Measurements from ENCODE around the gene DOK4. TPM values are rescaled to one million over a fixed set of nuclear protein-coding genes. Genes with fewer than 3 reads are reported as not detected.

DOK4 gene
- polyA plus RNA-seq, 1 donor, result 113 TPM

DNA sequence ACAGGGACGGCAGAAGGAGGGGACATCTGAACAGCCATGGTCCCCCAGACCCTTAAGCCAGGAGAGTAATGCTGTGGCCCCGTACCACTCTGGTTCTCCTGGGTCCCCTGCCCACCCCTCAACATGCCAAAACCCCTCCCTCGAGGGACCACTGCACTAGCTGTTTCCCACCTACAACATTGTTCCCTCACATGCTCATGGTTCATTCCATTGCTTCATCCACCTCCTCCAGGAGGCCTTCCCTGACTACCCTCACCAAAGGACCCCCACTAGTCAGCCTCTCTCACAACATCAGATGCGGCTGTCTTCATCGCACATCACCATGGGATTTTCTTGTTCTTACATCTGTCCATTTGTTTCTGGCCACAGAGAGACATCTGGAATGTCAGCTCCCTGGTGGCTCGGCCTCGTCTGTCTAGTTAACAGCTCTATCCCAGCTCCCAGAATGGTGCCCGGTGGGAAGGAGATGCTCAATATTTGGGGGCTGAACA is 1.7 kb downstream of the DOK4 start:
- no CpG with 5 or more reads among the region's 8 CpGs for WGBS (ENCODE audit: insufficient coverage, low lambda C conversion rate)
- peak overlapping the region; percentile 96 for H3K4me3 ChIP-seq (ENCODE audit: low read length)
- no peaks in the 10 kb centered on the region for H3K9me3 ChIP-seq (ENCODE audit: control insufficient read depth, low read depth, low read length)
- no peak for DNase-seq
- no peaks in the 10 kb centered on the region for H3K27me3 ChIP-seq (ENCODE audit: control insufficient read depth, insufficient read depth, low read length)
- H3K4me1 ChIP-seq (ENCODE audit: control insufficient read depth, insufficient read depth, low read length), result peaks cover 57% of the 10 kb centered on the region
- H3K36me3 ChIP-seq (ENCODE audit: control insufficient read depth, insufficient read depth, low read length), result peaks cover 2% of the 10 kb centered on the region
- peak overlapping the region; percentile 79 for H3K27ac ChIP-seq (ENCODE audit: low read length)

DNA sequence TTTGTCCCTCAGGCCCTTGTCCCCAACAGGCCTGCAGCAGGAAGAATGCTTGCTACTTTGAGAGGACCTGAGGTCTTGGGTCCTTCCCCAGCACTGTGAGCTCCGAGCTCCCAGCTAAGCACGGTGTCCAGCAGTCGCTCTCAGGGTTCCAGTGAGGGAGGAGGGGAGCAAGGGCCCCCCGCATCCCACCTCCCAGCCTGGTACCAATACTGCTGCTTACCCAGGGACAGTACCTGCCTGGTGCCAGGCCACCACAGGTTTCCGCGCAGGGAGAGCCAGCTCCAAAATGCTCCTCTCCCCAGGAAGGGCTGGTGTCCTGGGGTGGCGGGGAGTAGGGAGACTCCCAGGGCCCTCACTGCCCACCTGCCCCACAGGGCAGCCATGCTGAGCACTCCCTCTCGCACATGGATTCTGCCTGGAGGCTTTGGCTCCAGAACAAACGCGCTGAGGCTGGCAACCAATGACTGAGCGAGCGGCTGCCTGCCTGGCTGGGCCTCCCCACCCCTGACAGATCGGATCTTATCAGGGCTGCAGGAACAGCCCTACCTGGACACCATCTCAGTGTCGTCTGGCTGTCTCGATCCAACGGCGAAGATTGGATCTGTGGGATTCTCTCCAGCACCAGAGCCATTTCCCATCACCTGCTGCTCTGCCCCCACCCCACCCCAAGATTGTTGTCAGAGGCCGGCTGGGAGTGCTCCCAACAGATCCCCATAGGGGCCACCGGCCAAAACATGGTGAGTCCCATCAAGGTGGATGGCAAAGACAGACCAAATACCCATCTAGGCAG is 2.4 kb downstream of the DOK4 start:
- Histone ChIP-seq H3K4me3 (ENCODE audit: low read length) (peak overlapping the region; percentile 96), H3K4me1 (ENCODE audit: control insufficient read depth, insufficient read depth, low read length) (peaks cover 63% of the 10 kb centered on the region), H3K36me3 (ENCODE audit: control insufficient read depth, insufficient read depth, low read length) (peaks cover 2% of the 10 kb centered on the region), H3K27ac (ENCODE audit: low read length) (peak overlapping the region; percentile 79), H3K27me3 (ENCODE audit: control insufficient read depth, insufficient read depth, low read length) (no peaks in the 10 kb centered on the region), H3K9me3 (ENCODE audit: control insufficient read depth, low read depth, low read length) (no peaks in the 10 kb centered on the region)
- peak in 1 of 2 donors; percentile 50 for DNase-seq
- WGBS (ENCODE audit: insufficient coverage, low lambda C conversion rate), result no CpG with 5 or more reads among the region's 19 CpGs

DNA sequence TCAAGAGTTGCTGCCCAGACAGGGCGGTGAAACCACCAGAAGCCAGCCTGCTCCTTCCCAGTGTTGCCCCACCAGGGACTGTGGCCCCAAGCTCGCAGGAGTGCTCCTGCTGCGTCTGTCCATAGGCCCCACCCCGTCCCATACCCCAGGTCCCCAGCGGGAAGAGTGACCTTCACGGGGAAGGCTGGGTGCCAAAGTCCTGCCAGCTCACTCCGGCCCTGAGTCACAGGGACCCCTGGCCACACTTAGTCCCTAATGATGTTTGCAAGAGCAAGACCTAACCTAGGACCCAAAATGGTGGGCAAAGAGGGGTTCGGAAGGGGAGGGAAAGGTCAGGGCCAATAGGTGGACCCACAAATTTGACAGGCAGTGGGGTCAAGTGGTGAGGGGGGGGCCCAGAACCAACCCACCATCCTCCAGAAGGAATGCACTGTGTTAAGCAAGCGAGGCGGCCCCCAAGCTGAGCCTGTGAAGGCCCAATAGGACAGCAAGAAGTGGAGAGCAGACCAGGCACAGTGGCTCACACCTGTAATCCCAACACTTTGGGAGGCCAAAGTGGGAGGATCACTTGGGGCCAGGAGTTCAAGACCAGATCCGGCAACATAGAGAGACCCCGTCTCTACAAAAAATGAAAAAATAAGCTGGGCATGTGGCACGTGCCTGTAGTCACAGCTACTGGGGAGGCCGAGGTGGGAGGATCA is 3.3 kb downstream of the DOK4 start:
- Histone ChIP-seq H3K4me3 (ENCODE audit: low read length) (no peak overlapping the region), H3K9me3 (ENCODE audit: control insufficient read depth, low read depth, low read length) (no peaks in the 10 kb centered on the region), H3K27ac (ENCODE audit: low read length) (peak overlapping the region; percentile 79), H3K27me3 (ENCODE audit: control insufficient read depth, insufficient read depth, low read length) (no peaks in the 10 kb centered on the region), H3K36me3 (ENCODE audit: control insufficient read depth, insufficient read depth, low read length) (peaks cover 9% of the 10 kb centered on the region), H3K4me1 (ENCODE audit: control insufficient read depth, insufficient read depth, low read length) (peaks cover 72% of the 10 kb centered on the region)
- peak; percentile 79 to 85 for DNase-seq
- WGBS (ENCODE audit: insufficient coverage, low lambda C conversion rate), result no CpG with 5 or more reads among the region's 14 CpGs

DNA sequence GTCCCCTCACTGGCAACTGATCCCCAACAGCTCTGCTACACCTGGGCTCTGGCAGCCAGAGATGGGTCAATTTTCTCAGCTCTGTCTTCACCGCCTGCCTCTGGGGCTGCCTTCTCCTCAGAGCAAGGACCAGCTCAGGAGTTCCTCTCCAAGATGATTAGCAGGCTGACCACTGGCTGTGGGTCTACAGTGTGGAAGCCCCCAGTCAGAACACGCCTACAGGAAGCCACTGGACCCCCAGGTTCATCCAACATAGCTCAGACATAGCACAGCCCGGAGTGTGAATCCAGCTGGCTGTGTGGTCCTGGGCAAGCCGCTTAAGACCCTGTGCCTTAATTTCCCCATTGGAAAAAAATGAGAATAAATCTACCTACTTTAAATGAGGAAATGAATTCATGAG is 4.9 kb downstream of the DOK4 start:
- H3K36me3 ChIP-seq (ENCODE audit: control insufficient read depth, insufficient read depth, low read length), result peaks cover 22% of the 10 kb centered on the region
- peak overlapping the region; percentile 71 for H3K27ac ChIP-seq (ENCODE audit: low read length)
- no peaks in the 10 kb centered on the region for H3K27me3 ChIP-seq (ENCODE audit: control insufficient read depth, insufficient read depth, low read length)
- WGBS (ENCODE audit: insufficient coverage, low lambda C conversion rate), result 100% methylated on average over 1 of the region's 4 CpGs
- DNase-seq, result no peak
- no peaks in the 10 kb centered on the region for H3K9me3 ChIP-seq (ENCODE audit: control insufficient read depth, low read depth, low read length)
- no peak overlapping the region for H3K4me3 ChIP-seq (ENCODE audit: low read length)
- peaks cover 76% of the 10 kb centered on the region for H3K4me1 ChIP-seq (ENCODE audit: control insufficient read depth, insufficient read depth, low read length)

DNA sequence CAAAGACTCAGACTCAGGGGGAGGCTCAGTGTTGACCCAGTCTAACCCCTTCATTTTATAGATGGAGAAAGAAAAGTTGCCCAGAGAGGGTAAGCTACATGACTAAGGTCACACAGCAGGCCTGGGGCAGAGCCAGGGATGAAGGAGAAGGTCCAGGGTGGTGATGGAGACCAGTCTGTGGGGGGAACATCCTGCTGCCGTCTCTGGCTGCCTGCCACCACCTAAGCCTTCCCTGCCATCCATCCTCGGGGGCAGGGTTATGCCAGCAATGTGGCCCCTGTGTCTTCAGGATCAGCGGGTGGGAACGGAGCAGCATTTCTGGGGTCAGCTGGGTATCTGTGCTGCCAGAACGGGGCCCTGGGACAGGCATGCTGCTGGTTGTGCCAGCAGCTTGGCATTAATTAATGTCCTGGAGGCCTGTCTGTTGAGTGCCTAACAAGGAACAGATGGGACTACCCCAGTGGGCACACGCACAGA is 5.5 kb downstream of the DOK4 start:
- Histone ChIP-seq H3K4me1 (ENCODE audit: control insufficient read depth, insufficient read depth, low read length) (peaks cover 82% of the 10 kb centered on the region), H3K27ac (ENCODE audit: low read length) (peak overlapping the region; percentile 71), H3K9me3 (ENCODE audit: control insufficient read depth, low read depth, low read length) (no peaks in the 10 kb centered on the region), H3K36me3 (ENCODE audit: control insufficient read depth, insufficient read depth, low read length) (peaks cover 24% of the 10 kb centered on the region), H3K27me3 (ENCODE audit: control insufficient read depth, insufficient read depth, low read length) (no peaks in the 10 kb centered on the region), H3K4me3 (ENCODE audit: low read length) (no peak overlapping the region)
- DNase-seq, result no peak
- WGBS (ENCODE audit: insufficient coverage, low lambda C conversion rate), result no CpG with 5 or more reads among the region's 6 CpGs

DNA sequence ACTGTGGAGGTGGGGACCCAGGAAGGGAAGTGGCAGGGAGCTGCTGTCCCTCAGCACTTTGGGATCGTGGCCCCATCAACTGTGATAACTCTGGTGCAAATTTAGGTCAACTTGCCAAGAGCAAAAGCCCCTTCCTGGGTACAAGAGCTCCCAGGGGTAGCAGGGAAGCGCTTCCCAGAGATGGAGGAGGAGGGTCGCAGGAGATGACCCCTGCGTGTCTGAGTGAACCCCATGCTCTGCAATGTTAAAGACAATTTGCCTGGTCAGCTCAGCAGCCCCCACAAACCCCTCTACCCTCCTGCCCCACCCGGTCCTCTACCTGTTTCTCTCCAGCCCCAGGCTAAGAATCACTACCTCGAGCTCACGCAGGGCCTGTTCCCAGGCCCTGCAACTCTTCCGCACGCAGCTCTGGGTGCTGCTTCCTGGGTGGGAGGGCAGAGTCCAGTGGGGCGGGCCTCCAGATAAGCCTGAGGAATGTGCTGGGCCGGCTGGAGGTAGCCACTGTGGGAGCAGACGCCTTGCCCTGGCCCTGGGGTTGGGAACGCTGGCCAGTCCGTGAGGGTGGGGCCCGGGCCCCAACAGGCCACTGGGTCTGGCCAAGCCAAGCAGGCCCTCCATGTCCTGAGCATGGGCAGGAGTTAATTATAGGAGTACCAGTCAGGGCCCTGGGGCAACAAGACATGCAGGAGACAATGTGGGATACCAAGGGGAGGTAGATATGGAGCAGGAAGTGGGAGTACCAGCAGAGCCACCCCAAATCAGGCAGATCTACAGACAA is 6.1 kb downstream of the DOK4 start:
- peaks cover 27% of the 10 kb centered on the region for H3K36me3 ChIP-seq (ENCODE audit: control insufficient read depth, insufficient read depth, low read length)
- peak overlapping the region; percentile 66 for H3K4me3 ChIP-seq (ENCODE audit: low read length)
- WGBS (ENCODE audit: insufficient coverage, low lambda C conversion rate), result no CpG with 5 or more reads among the region's 15 CpGs
- no peaks in the 10 kb centered on the region for H3K27me3 ChIP-seq (ENCODE audit: control insufficient read depth, insufficient read depth, low read length)
- peak; percentile 91 to 96 for DNase-seq
- peaks cover 80% of the 10 kb centered on the region for H3K4me1 ChIP-seq (ENCODE audit: control insufficient read depth, insufficient read depth, low read length)
- H3K9me3 ChIP-seq (ENCODE audit: control insufficient read depth, low read depth, low read length), result no peaks in the 10 kb centered on the region
- peak overlapping the region; percentile 71 for H3K27ac ChIP-seq (ENCODE audit: low read length)

DNA sequence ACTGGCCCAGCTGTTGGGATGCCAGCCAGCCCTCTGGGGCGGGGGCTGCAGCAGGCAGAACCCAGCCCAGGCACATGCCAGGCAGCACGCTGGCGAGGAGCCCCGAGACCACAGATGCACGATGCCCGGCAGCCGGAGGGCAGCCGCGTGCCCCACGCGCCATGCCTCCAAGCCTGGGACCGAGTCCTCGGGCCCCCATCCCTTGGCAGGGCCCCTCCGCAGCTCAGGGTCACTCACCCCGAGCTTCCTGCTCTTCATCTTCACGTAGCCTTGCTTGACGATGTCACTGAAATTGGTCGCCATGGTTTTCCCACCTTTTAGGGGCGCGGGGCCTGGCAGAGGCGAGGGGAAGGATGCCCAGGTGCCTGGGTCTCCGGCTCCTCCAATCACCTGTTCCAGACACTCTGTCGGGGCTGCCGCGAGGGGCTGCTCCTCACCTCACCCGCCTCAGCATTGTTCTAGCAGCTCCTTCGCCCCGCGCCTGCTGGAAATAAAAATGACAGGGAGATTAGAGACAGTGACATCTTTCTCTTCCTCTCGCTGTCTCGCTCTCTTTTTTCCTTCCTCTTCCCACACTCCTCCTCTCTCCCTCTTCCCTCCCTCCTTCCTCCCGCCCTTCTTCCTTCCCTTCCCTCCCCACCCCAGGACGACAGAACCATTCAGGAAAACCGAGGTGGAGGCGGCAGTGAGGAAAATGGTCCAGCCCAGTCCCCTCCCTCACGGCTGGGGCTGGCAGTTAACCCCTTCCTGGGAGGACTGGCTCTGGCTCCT is 6.9 kb downstream of the DOK4 start:
- H3K4me3 ChIP-seq (ENCODE audit: low read length), result peak overlapping the region; percentile 66
- peak overlapping the region; percentile 71 for H3K27ac ChIP-seq (ENCODE audit: low read length)
- H3K27me3 ChIP-seq (ENCODE audit: control insufficient read depth, insufficient read depth, low read length), result no peaks in the 10 kb centered on the region
- H3K4me1 ChIP-seq (ENCODE audit: control insufficient read depth, insufficient read depth, low read length), result peaks cover 72% of the 10 kb centered on the region
- DNase-seq, result peak; percentile 67 to 88
- no CpG with 5 or more reads among the region's 36 CpGs for WGBS (ENCODE audit: insufficient coverage, low lambda C conversion rate)
- H3K36me3 ChIP-seq (ENCODE audit: control insufficient read depth, insufficient read depth, low read length), result peaks cover 35% of the 10 kb centered on the region
- H3K9me3 ChIP-seq (ENCODE audit: control insufficient read depth, low read depth, low read length), result no peaks in the 10 kb centered on the region

DNA sequence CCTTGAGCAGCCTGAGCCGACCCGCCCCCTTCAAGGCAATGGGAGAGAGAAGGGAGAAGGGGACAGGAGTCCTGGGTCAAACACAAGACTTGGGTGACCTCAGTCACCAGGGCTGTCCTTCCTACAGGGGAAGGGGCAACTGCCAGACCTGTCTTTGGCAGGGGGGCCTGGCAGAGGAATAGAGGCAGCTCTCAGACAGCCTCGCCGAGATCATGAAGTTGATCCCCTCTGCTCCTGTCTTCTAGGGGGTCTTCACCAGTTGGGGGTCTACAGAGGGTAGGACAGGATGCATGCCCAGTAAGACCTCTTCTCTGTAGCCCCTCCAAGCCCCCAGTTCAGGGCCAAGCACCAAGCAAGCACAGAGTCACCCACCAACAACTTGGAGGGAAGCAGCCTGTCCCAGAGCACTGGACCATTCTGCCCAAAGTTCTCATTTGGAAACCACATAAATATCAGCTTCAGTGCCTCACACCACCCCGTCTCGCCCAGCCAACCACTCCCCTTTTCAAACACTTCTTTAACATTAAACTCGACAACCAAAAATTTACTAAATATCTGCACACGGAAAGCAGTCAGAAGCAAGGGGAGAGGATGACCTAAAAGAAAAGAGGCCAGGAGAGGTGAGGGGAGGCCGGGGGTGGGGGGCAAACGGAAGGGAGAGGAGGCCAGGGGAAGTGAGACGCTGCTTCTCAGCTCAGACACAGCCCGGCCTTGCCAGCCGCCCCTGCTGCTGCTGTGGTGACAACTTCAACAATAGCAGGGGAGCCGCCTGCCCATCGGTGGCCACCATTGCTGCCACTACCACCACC is 7.7 kb downstream of the DOK4 start:
- peaks cover 64% of the 10 kb centered on the region for H3K4me1 ChIP-seq (ENCODE audit: control insufficient read depth, insufficient read depth, low read length)
- no peak for DNase-seq
- peak overlapping the region; percentile 71 for H3K27ac ChIP-seq (ENCODE audit: low read length)
- WGBS (ENCODE audit: insufficient coverage, low lambda C conversion rate), result no CpG with 5 or more reads among the region's 15 CpGs
- peaks cover 43% of the 10 kb centered on the region for H3K36me3 ChIP-seq (ENCODE audit: control insufficient read depth, insufficient read depth, low read length)
- H3K27me3 ChIP-seq (ENCODE audit: control insufficient read depth, insufficient read depth, low read length), result no peaks in the 10 kb centered on the region
- no peaks in the 10 kb centered on the region for H3K9me3 ChIP-seq (ENCODE audit: control insufficient read depth, low read depth, low read length)
- peak overlapping the region; percentile 66 for H3K4me3 ChIP-seq (ENCODE audit: low read length)

DNA sequence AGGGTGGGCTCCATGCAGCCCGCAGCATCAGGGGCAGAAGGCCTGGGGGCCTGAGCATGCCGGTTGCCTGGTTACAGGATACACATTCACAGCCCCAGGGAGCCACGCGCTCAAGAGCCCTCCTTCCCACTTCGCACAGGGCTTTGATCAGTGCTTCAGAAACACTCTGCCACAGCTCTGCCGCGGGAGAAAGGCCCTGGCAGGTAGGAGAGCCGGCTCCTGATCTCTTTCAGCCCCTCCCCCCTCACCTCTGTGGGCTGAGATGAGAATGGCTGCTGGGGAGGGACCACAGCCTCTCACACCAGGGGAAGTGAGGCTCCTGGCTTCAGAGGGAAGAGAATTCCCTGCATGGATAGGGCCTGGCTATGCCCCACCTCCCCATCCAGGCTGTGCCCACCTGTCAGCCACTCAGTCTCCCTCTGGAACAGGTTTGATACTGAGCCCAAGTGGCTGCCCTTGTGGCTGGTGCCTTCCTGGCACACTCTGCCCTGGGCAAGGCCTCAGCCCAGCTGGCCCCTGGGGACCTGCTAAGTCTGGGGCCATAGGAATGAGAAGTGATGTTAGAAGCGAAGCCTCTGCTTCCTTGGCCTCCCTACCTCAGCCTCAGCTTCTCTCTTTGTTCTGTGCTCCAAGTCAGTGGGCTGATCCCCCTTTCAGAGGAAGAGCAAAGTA is 8.6 kb downstream of the DOK4 start:
- H3K27me3 ChIP-seq (ENCODE audit: control insufficient read depth, insufficient read depth, low read length), result no peaks in the 10 kb centered on the region
- H3K27ac ChIP-seq (ENCODE audit: low read length), result peak overlapping the region; percentile 20
- H3K36me3 ChIP-seq (ENCODE audit: control insufficient read depth, insufficient read depth, low read length), result peaks cover 52% of the 10 kb centered on the region
- peak overlapping the region; percentile 3 for H3K4me3 ChIP-seq (ENCODE audit: low read length)
- H3K4me1 ChIP-seq (ENCODE audit: control insufficient read depth, insufficient read depth, low read length), result peaks cover 63% of the 10 kb centered on the region
- WGBS (ENCODE audit: insufficient coverage, low lambda C conversion rate), result no CpG with 5 or more reads among the region's 9 CpGs
- no peak for DNase-seq
- no peaks in the 10 kb centered on the region for H3K9me3 ChIP-seq (ENCODE audit: control insufficient read depth, low read depth, low read length)

All from large intestine (tissue), 3 donors.